B cell (primary cell): ENCODE results near the gene WDFY2. TPM values are rescaled to one million over a fixed set of nuclear protein-coding genes. Genes with fewer than 3 reads are reported as not detected.

Experiments used
- ATAC-seq: fragments of 200-7000 bp; cut with Tn5 transposase; one replicate; pipeline ENCODE4 v1.10.0; 2021; ENCODE audit warnings: low read depth, mild to moderate bottlenecking, moderate number of reproducible peaks, moderate library complexity
- CTCF ChIA-PET: fragments of 350-600 bp; sonication (Branson Sonifier 250); formaldehyde crosslinking; loops from one replicate; lab custom pipeline; 2021; ENCODE audit warnings: antibody characterized with exemption, inconsistent platforms; lab: Charles Lee
- POLR2A ChIA-PET: fragments of 350-600 bp; sonication (Branson Sonifier 250); formaldehyde crosslinking; loops from one replicate; lab custom pipeline; 2021; ENCODE audit warnings: antibody characterized with exemption; lab: Charles Lee
- DNase-seq: peaks from one replicate; pipeline ENCODE4 v3.0.0; 2013
- H2AFZ ChIP-seq: 2 replicates; pipeline ENCODE4 v1.6.1; 2012; ENCODE audit warnings: mild to moderate bottlenecking, low read depth, low read length; ENCODE audit not compliant: insufficient read depth, poor library complexity, severe bottlenecking
- H3K27ac ChIP-seq, 2 donors: 1 replicate in 1 of 2; 2 replicates in 1 of 2; pipeline ENCODE4 v1.5.1; 2012 to 2013; ENCODE audit warnings: low read length in 2 of 2, mild to moderate bottlenecking in 2 of 2, moderate library complexity in 1 of 2
- H3K27me3 ChIP-seq, 4 experiments: fragments of 200-600 bp in 1 of 4; sonication (generic) in 1 of 4; replicated peaks in 1 of 4; 1 replicate in 2 of 4; 2 replicates in 2 of 4; pipeline versions ENCODE4 v1.6.1 to v1.7.0; 2013 to 2016; ENCODE audit warnings: low read length in 3 of 4, mild to moderate bottlenecking in 2 of 4, mixed read lengths in 1 of 4, moderate library complexity in 1 of 4; ENCODE audit not compliant: insufficient read depth in 4 of 4, control insufficient read depth in 3 of 4; ENCODE audit errors: control extremely low read depth in 1 of 4
- H3K36me3 ChIP-seq, 2 experiments: replicated peaks in 1 of 2; 1 replicate in 1 of 2; 2 replicates in 1 of 2; pipeline versions ENCODE4 v1.6.1 to v1.7.1; 2013; ENCODE audit warnings: low read length in 1 of 2; ENCODE audit not compliant: insufficient read depth in 2 of 2, control insufficient read depth in 1 of 2; ENCODE audit errors: control extremely low read depth in 1 of 2, extremely low read depth in 1 of 2
- H3K4me1 ChIP-seq, 2 donors: fragments of 200-600 bp in 1 of 2; sonication (generic) in 1 of 2; 1 replicate in 1 of 2; 2 replicates in 1 of 2; pipeline versions ENCODE4 v1.5.1 to v1.6.1; 2013 to 2017; ENCODE audit warnings: low read length in 2 of 2; ENCODE audit not compliant: control insufficient read depth in 2 of 2, insufficient read depth in 2 of 2
- H3K4me2 ChIP-seq: replicated peaks from 2 replicates; pipeline ENCODE3; 2012; ENCODE audit warnings: mild to moderate bottlenecking, low read depth, low read length; ENCODE audit not compliant: poor library complexity, severe bottlenecking
- H3K4me3 ChIP-seq, 5 experiments: fragments of 200-600 bp in 1 of 5; sonication (generic) in 1 of 5; 1 replicate in 3 of 5; 2 replicates in 2 of 5; pipeline versions ENCODE4 v1.5.1 to v1.7.0; 2011 to 2016; ENCODE audit warnings: low read length in 4 of 5, mild to moderate bottlenecking in 4 of 5, low read depth in 2 of 5, control low read depth in 1 of 5, moderate library complexity in 1 of 5; ENCODE audit not compliant: insufficient read depth in 1 of 5; ENCODE audit errors: control extremely low read depth in 1 of 5, extremely low read depth in 1 of 5
- H3K79me2 ChIP-seq: fragments of 200-600 bp; sonication (generic); one replicate; pipeline ENCODE4 v1.6.0; 2016; ENCODE audit warnings: low read length; ENCODE audit not compliant: control insufficient read depth, insufficient read depth
- H3K9ac ChIP-seq: fragments of 200-600 bp; sonication (generic); 2 replicates; pipeline ENCODE4 v1.6.1; 2017; ENCODE audit warnings: mild to moderate bottlenecking, low read length, moderate library complexity
- H3K9me3 ChIP-seq, 3 donors: one replicate each; pipeline versions ENCODE4 v1.6.1 to v1.7.1; 2013; ENCODE audit warnings: low read length in 2 of 3; ENCODE audit not compliant: control insufficient read depth in 2 of 3, insufficient read depth in 1 of 3; ENCODE audit errors: control extremely low read depth in 1 of 3
- H4K20me1 ChIP-seq: 2 replicates; pipeline ENCODE4 v1.6.0; 2012; ENCODE audit warnings: mild to moderate bottlenecking, low read length; ENCODE audit not compliant: insufficient read depth, control insufficient read depth, poor library complexity, severe bottlenecking
- H3K27ac Mint-ChIP-seq: one replicate; pipeline ENCODE4 v1.8.0; 2021; ENCODE audit warnings: mixed read lengths
- H3K27me3 Mint-ChIP-seq: one replicate; pipeline ENCODE4 v1.8.0; 2021; ENCODE audit warnings: mixed read lengths
- H3K4me1 Mint-ChIP-seq: one replicate; pipeline ENCODE4 v1.8.0; 2021; ENCODE audit warnings: mixed read lengths
- H3K4me3 Mint-ChIP-seq: one replicate; pipeline ENCODE4 v1.8.0; 2021; ENCODE audit warnings: mixed read lengths
- H3K9me3 Mint-ChIP-seq: one replicate; pipeline ENCODE4 v1.8.0; 2022; ENCODE audit warnings: mixed read lengths; ENCODE audit not compliant: insufficient read depth
- EZH2 ChIP-seq: IDR thresholded peaks from 2 replicates; pipeline ENCODE4 v1.6.1; 2012; ENCODE audit warnings: borderline replicate concordance, low read depth, mild to moderate bottlenecking, moderate library complexity, low read length; ENCODE audit not compliant: insufficient read depth, poor library complexity, severe bottlenecking
- WGBS: methylation state at CpG from one replicate; pipeline ENCODE4 v1.1.5; 2013; ENCODE audit warnings: missing lambda C conversion rate; ENCODE audit not compliant: insufficient coverage; 5-methylcytosine and 5-hydroxymethylcytosine counted together
- intact Hi-C: fragments of 100-400 bp; cut with micrococcal nuclease; formaldehyde crosslinking; loops from one replicate; pipeline ENCODE4 v1.10.0; 2022
- polyA plus RNA-seq: library from polyadenylated mRNA; depleted of rRNA; stranded (reverse); fragments of >200 nt; gene quantifications from 2 replicates; pipeline ENCODE4 v1.2.3, GENCODE V29; 2012
- total RNA-seq, 2 donors: library from RNA; stranded (reverse); fragments of 120-200 nt in 1 of 2; gene quantifications; 1 replicate in 1 of 2; 2 replicates in 1 of 2; pipeline versions ENCODE4 v1.2.3 to v1.2.4, GENCODE V29; 2013 to 2022
- TF ChIP-seq, protein P1 (sequence below): fragments of 200-600 bp; IDR thresholded peaks from one replicate; pipeline ENCODE4 v1.8.0; 2022; ENCODE audit warnings: antibody characterized with exemption, mild to moderate bottlenecking

WDFY2 gene
- total and polyA plus RNA-seq, 2 donors (not counting 1 experiment from before 2014, with no cell fraction given) = 12.4 to 47.7 TPM

- H3K9me3 Mint-ChIP-seq = no peaks in the 10 kb centered on the region
- H3K4me1 ChIP-seq = peaks cover 12 to 16% of the 10 kb centered on the region in 2 donors
- no peak overlapping the region for H3K4me3 ChIP-seq
- no peak for ATAC-seq
- H3K27ac Mint-ChIP-seq = no peak overlapping the region
- H3K9ac ChIP-seq = no peak overlapping the region
- peaks cover 27% of the 10 kb centered on the region for H3K4me1 Mint-ChIP-seq
- POLR2A ChIA-PET = no interaction called here
- H3K27me3 ChIP-seq = no peaks in the 10 kb centered on the region
- H3K27me3 Mint-ChIP-seq = no peaks in the 10 kb centered on the region
- no peak for DNase-seq
- no peak for TF ChIP-seq EZH2
- TF ChIP-seq, protein P1, sequence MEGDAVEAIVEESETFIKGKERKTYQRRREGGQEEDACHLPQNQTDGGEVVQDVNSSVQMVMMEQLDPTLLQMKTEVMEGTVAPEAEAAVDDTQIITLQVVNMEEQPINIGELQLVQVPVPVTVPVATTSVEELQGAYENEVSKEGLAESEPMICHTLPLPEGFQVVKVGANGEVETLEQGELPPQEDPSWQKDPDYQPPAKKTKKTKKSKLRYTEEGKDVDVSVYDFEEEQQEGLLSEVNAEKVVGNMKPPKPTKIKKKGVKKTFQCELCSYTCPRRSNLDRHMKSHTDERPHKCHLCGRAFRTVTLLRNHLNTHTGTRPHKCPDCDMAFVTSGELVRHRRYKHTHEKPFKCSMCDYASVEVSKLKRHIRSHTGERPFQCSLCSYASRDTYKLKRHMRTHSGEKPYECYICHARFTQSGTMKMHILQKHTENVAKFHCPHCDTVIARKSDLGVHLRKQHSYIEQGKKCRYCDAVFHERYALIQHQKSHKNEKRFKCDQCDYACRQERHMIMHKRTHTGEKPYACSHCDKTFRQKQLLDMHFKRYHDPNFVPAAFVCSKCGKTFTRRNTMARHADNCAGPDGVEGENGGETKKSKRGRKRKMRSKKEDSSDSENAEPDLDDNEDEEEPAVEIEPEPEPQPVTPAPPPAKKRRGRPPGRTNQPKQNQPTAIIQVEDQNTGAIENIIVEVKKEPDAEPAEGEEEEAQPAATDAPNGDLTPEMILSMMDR = no peak
- H3K79me2 ChIP-seq = no peaks in the 10 kb centered on the region
- no peaks in the 10 kb centered on the region for H3K9me3 ChIP-seq
- H3K36me3 ChIP-seq = peaks cover 0 to 55% of the 10 kb centered on the region in 2 experiments
- WGBS = 97% methylated on average over 12 of the region's 12 CpGs
- H3K27ac ChIP-seq = no peak overlapping the region
- no peak overlapping the region for H3K4me2 ChIP-seq
- intact Hi-C loops = no loop called here
- H2AFZ ChIP-seq = no peak overlapping the region
- H4K20me1 ChIP-seq = no peaks in the 10 kb centered on the region
- no peak overlapping the region for H3K4me3 Mint-ChIP-seq
- CTCF ChIA-PET = no interaction called here
These were observed 176.3 kb downstream of the WDFY2 start for GRCh38 chr13:51760592-51760991.

DNA sequence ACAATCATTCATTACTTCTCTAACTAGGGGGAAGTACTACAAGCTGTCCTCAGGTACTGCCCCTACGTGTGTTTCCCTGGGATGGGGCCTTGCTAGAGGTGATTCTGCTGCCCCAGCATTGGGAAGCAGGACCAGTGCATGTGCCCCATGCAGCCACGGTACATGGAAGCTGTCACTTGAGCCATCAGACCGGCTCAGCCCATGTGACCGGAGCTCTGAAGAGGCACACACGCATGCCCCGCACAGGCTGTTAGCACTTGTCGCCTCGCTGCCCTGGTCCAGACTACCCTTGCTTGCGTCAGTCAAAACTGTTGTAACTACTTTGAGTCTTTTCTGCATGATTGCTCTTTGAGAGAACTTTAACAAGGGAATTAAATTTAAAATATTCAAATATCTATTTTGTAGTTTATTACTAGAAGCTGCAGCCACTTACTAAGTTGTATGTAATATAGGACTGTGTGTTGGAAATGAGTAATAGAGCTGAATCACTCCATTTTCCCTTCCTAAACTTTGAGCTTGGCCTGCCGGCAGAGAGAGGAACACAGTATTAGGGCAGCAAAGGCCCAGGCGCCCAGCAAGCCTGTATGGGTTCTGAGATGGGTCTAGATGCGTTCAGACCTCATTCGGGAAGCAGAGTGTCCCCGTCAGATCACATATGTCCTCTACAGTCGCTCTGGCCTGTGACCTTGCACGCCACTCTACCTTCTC lies 177.5 kb downstream of the WDFY2 start:
- no peak overlapping the region for H3K9ac ChIP-seq
- CTCF ChIA-PET = interaction anchor here (1.0 to 1.4 kb wide), 2 partner anchors 34 to 327 kb away, joined by 3 to 4 read pairs; no protein-coding TSS in a partner anchor
- POLR2A ChIA-PET = no interaction called here
- no peak overlapping the region for H3K4me2 ChIP-seq
- no peak for TF ChIP-seq EZH2
- TF ChIP-seq, protein P1 = no peak
- Mint-ChIP-seq H3K27ac (no peak overlapping the region), H3K4me1 (peaks cover 28% of the 10 kb centered on the region), H3K4me3 (no peak overlapping the region), H3K27me3 (no peaks in the 10 kb centered on the region), H3K9me3 (no peaks in the 10 kb centered on the region)
- ATAC-seq (no peak), DNase-seq (no peak)
- no peak overlapping the region for H3K27ac ChIP-seq
- 100% methylated on average over 11 of the region's 16 CpGs for WGBS
- no peak overlapping the region for H3K4me3 ChIP-seq
- no peaks in the 10 kb centered on the region for H3K79me2 ChIP-seq
- H3K36me3 ChIP-seq = peaks cover 0 to 47% of the 10 kb centered on the region in 2 experiments
- no peaks in the 10 kb centered on the region for H4K20me1 ChIP-seq
- intact Hi-C loops = no loop called here
- H2AFZ ChIP-seq = no peak overlapping the region
- no peaks in the 10 kb centered on the region for H3K9me3 ChIP-seq
- peaks cover 12 to 16% of the 10 kb centered on the region in 2 donors for H3K4me1 ChIP-seq
- no peaks in the 10 kb centered on the region for H3K27me3 ChIP-seq
